Fibroblast of skin of right quadriceps (primary cell): ENCODE data around the gene RPS15.

Experiments
- DNase-seq: peaks from one replicate; pipeline ENCODE4 v3.0.0-alpha.2; 2013

RPS15 gene

DNA sequence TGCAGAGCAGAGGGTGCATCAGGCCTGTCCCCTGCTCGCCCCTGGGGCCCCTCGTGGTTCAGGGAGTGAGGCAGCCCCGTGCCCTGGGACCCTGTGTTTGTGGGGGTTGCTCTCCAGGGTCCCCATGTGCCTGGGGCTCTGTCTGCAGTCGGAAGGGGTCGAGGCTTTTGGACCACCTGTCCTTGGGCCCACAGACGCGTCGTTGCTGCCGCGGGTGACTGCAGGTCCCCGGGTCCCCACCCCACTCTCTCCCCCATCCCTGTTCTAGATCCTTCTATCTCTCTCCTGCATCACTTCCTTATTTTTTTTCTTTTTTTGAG is 50.0 kb downstream of the RPS15 start:
- no peak for DNase-seq

GRCh38 chr19:1489463-1490310 is 51.5 kb downstream of the RPS15 start:
- DNase-seq = no peak
